K562 (cell line): Measurements from ENCODE around the gene RGPD6. TPM values are rescaled to one million over a fixed set of nuclear protein-coding genes. Genes with fewer than 3 reads are reported as not detected.
A peak's percentile ranks its signal among the peaks of the same experiment; 100 is the strongest.
"Not testable (repeated sequence)": the region's sequence is repeated elsewhere in the genome, so short reads cannot be mapped to it uniquely, and the experiment has no call there.

Source experiments
- ATAC-seq: fragments of 200-7000 bp; cut with Tn5 transposase; 3 replicates; pipeline ENCODE4 v1.9.1; 2020; ENCODE audit warnings: moderate library complexity
- BruUV-seq: library from RNA; stranded (reverse); fragments of 400-500 nt; replicated peaks from 2 replicates; lab custom pipeline; 2021; lab: Mats Ljungman, UMichigan
- CTCF ChIA-PET: fragments of 300-600 bp; formaldehyde crosslinking; extraction: SDS; loops from one replicate; lab custom pipeline; 2021; ENCODE audit warnings: low intra/inter-chr PET ratio; lab: Yijun Ruan, JAX
- POLR2A ChIA-PET: fragments of 300-600, 350-650 bp; sonication (Branson Sonifier 250); formaldehyde crosslinking; extraction: SDS; loops from one replicate; lab custom pipeline; 2021; ENCODE audit warnings: antibody characterized with exemption, inconsistent platforms; lab: Yijun Ruan, JAX
- DNase-seq, 4 experiments: peaks; one replicate each; pipeline versions ENCODE4 v3.0.0 to v3.0.0-alpha.2; 2011 to 2018; ENCODE audit warnings: low spot score in 3 of 4, mixed read lengths in 3 of 4; ENCODE audit errors: extremely low read depth in 1 of 4
- FAIRE-seq: peaks from 2 replicates; lab custom pipeline; 2011; peaks lifted over from hg19 to GRCh38; lab: Jason Lieb, UNC
- H2AFZ ChIP-seq: 2 replicates; pipeline ENCODE4 v1.6.0; 2011; ENCODE audit warnings: low read depth, low read length, control low read depth, inconsistent platforms
- H3K27ac ChIP-seq: fragments of 200-600 bp; 3 replicates; pipeline ENCODE4 v1.8.0; 2011; ENCODE audit warnings: low read depth, mild to moderate bottlenecking, control low read depth, inconsistent platforms, low read length, moderate library complexity, mixed read lengths; ENCODE audit errors: extremely low read depth
- H3K27me3 ChIP-seq, 2 experiments: fragments of 300-600 bp in 1 of 2; 2 replicates in 1 of 2; 3 replicates in 1 of 2; pipeline versions ENCODE4 v1.6.0 to v1.8.0; 2011; ENCODE audit warnings: inconsistent platforms in 2 of 2, low read length in 2 of 2, mild to moderate bottlenecking in 1 of 2, mixed read lengths in 1 of 2, moderate library complexity in 1 of 2; ENCODE audit not compliant: control insufficient read depth in 2 of 2, insufficient read depth in 2 of 2
- H3K36me3 ChIP-seq: fragments of 300-600 bp; 3 replicates; pipeline ENCODE4 v1.8.0; 2011; ENCODE audit warnings: mild to moderate bottlenecking, low read length, inconsistent platforms; ENCODE audit not compliant: control insufficient read depth, insufficient read depth
- H3K4me1 ChIP-seq, 2 experiments: fragments of 200-600 bp in 1 of 2; replicated peaks in 1 of 2; 2 replicates in 1 of 2; 3 replicates in 1 of 2; pipeline versions ENCODE4 v1.5.1 to v1.8.0; 2011; ENCODE audit warnings: inconsistent platforms in 2 of 2, low read length in 2 of 2, mild to moderate bottlenecking in 1 of 2, mixed read lengths in 1 of 2, moderate library complexity in 1 of 2; ENCODE audit not compliant: control insufficient read depth in 2 of 2, insufficient read depth in 2 of 2
- H3K4me2 ChIP-seq: 2 replicates; pipeline ENCODE4 v1.6.1; 2011; ENCODE audit warnings: low read length, control low read depth, inconsistent platforms, mixed read lengths; ENCODE audit not compliant: insufficient read depth
- H3K4me3 ChIP-seq: fragments of 200-600 bp; sonication (generic), shearing (Covaris generic); 2 replicates; pipeline ENCODE4 v1.5.1; 2016; ENCODE audit warnings: control low read depth, inconsistent platforms
- H3K79me2 ChIP-seq: fragments of 200-600 bp; 3 replicates; pipeline ENCODE4 v1.8.0; 2011; ENCODE audit warnings: low read length, inconsistent platforms; ENCODE audit not compliant: control insufficient read depth, insufficient read depth
- H3K9ac ChIP-seq, 2 experiments: 2 replicates each; pipeline versions ENCODE4 v1.6.0 to v1.6.1; 2011; ENCODE audit warnings: low read depth in 2 of 2, low read length in 2 of 2, control low read depth in 1 of 2, inconsistent platforms in 1 of 2, mild to moderate bottlenecking in 1 of 2, mixed read lengths in 1 of 2; ENCODE audit not compliant: insufficient read depth in 1 of 2
- H3K9me1 ChIP-seq: one replicate; pipeline ENCODE4 v1.6.0; 2011; ENCODE audit warnings: inconsistent platforms, mild to moderate bottlenecking, low read length, moderate library complexity; ENCODE audit not compliant: control insufficient read depth, insufficient read depth
- H3K9me3 ChIP-seq: replicated peaks from 2 replicates; pipeline ENCODE4 v1.5.1; 2011; ENCODE audit warnings: low read depth, low read length, inconsistent platforms; ENCODE audit not compliant: control insufficient read depth, insufficient read depth
- H4K20me1 ChIP-seq: replicated peaks from 2 replicates; pipeline ENCODE4 v1.6.1; 2011; ENCODE audit warnings: low read length, inconsistent platforms, mixed read lengths; ENCODE audit not compliant: control insufficient read depth, insufficient read depth
- WGBS: fragments of 100-300 bp; shearing (Covaris generic); methylation state at CpG from one replicate; pipeline ENCODE4 v1.1.6; 2016; ENCODE audit warnings: low coverage, mixed read lengths; ENCODE audit not compliant: insufficient coverage; ENCODE audit errors: missing lambda C conversion rate; 5-methylcytosine and 5-hydroxymethylcytosine counted together
- in situ Hi-C: fragments of 300-500 bp; cut with MboI; formaldehyde crosslinking; loops from 4 replicates; pipeline ENCODE4 v1.15.0; 2018; ENCODE audit warnings: inconsistent platforms, mixed read lengths
- intact Hi-C: fragments of 100-400 bp; cut with micrococcal nuclease; formaldehyde crosslinking; loops from 2 replicates; pipeline ENCODE4 v1.14.2; 2022
- polyA plus RNA-seq, 8 experiments: library from polyadenylated mRNA; depleted of rRNA in 4 of 8; stranded (reverse) in 5 of 8; unstranded in 3 of 8; fragments of >200 nt; fragmentation: Nextera tagmentation in 2 of 8; fragmentation: Illumina TruSeq in 1 of 8; extraction: Ambion mirVana in 2 of 8; extraction: Trizol in 1 of 8; gene quantifications; 2 replicates each; pipeline versions ENCODE4 v1.2.1 to v1.2.3, GENCODE V29; 2011 to 2014; ENCODE audit warnings: inconsistent platforms in 1 of 8, missing spikeins in 1 of 8
- total RNA-seq, 7 experiments: library from RNA; depleted of rRNA in 6 of 7; stranded (reverse); fragments of >200 nt in 6 of 7; fragmentation: Illumina TruSeq in 2 of 7; extraction: Trizol in 2 of 7; gene quantifications; 2 replicates each; pipeline versions ENCODE4 v1.2.1 to v1.2.3, GENCODE V29; 2011 to 2021; ENCODE audit warnings: low replicate concordance in 1 of 7

RGPD6 gene
- total and polyA plus RNA-seq, 9 of the 15 experiments (the other 6 are each of a cell fraction or from before 2014, with no cell fraction given): 0.15 to 2.2 (median 1.0) TPM

DNA sequence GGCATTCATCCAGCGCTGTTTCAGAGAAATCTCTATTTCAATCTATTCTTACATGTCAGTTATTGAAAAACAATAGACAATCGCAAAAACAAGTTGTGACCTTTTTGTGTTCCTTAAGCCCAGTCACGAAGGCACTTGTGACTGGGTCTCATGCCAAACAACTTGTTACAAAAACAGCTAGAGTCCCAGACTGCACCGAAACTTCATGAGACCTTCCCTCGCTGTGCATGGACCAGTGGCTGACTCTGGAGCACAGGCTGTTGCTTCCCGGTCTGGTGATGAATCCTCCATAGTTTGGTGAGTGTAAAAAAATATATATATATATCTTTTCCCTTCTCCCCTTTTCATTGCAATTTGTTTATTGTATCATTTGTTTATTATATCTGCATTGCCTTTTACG lies 99.7 kb downstream of the RGPD6 start:
- intact Hi-C loops, ATAC-seq, H3K4me2 ChIP-seq, H3K4me3 ChIP-seq, BruUV-seq, H3K4me1 ChIP-seq, H3K9me1 ChIP-seq, POLR2A ChIA-PET, H3K9ac ChIP-seq, FAIRE-seq, H3K27ac ChIP-seq, H3K79me2 ChIP-seq, DNase-seq, H3K27me3 ChIP-seq, H2AFZ ChIP-seq, H4K20me1 ChIP-seq, in situ Hi-C loops, CTCF ChIA-PET, H3K36me3 ChIP-seq, H3K9me3 ChIP-seq: not testable (repeated sequence)
- WGBS: no CpG with 5 or more reads among the region's 7 CpGs

DNA sequence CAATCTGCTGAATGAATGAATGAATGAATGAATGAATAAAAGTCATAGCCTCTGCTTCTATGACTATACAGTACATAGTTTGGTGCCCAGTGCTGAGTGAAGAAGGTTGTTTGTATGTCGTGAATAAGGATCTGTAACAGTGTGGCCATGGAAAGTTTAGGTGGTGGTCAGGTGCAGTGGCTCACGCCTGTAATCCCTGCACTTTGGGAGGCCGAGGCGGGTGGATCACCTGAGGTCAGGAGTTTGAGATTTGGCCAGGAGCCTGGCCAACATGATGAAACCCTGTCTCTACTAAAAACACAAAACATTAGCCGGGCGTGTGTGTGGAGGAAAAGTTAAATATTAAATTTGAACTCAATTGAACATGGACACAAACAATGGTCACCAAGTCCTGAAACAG lies 100.1 kb downstream of the RGPD6 start:
- H3K4me2 ChIP-seq, POLR2A ChIA-PET, FAIRE-seq, DNase-seq, H3K4me3 ChIP-seq, H3K36me3 ChIP-seq, in situ Hi-C loops, H4K20me1 ChIP-seq, H3K79me2 ChIP-seq, H3K9me3 ChIP-seq, H3K9ac ChIP-seq, CTCF ChIA-PET, H3K4me1 ChIP-seq, H3K9me1 ChIP-seq, ATAC-seq, H2AFZ ChIP-seq, H3K27me3 ChIP-seq, H3K27ac ChIP-seq, intact Hi-C loops, BruUV-seq: not testable (repeated sequence)
- WGBS: no CpG with 5 or more reads among the region's 6 CpGs

DNA sequence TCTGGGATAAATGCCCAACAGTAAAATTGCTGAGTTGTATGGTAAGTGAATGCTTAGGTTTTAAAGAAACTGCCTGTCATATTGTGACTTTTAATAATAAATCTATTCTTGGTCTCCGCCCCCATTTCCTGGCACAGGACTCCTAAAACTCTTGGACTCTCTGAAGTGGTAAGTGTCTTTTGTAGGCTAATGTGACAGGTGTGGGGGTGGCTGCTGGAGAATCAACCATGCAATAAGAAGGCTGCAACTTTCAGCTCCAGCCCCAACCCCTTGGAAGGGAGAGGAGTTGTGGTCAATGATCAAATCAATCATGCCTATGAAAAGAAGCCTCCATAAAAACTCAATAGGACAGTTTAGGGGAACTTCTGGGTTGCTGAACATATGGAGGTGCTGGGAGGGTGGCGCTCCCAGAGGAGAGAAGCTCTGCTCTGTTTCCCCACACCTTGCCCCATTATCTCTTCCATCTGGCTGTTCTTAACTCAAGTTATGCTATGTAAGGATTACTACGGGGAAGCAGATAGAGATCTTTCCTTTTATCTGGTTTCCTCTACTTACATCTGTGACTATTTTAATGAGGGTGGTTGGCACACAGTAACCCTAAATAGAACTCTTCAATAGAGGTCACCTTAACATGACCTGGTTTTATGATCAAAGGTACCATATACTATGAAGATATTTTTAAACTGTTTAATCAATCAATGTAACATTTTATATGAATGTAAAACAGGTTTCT lies 101.2 kb downstream of the RGPD6 start:
- WGBS: no CpG with 5 or more reads among the region's 3 CpGs
- FAIRE-seq, in situ Hi-C loops, DNase-seq, H3K27me3 ChIP-seq, H3K9ac ChIP-seq, H3K27ac ChIP-seq, H3K4me2 ChIP-seq, H3K9me1 ChIP-seq, H3K4me3 ChIP-seq, H3K4me1 ChIP-seq, H4K20me1 ChIP-seq, BruUV-seq, H2AFZ ChIP-seq, H3K9me3 ChIP-seq, POLR2A ChIA-PET, intact Hi-C loops, H3K79me2 ChIP-seq, CTCF ChIA-PET, H3K36me3 ChIP-seq, ATAC-seq: not testable (repeated sequence)

DNA sequence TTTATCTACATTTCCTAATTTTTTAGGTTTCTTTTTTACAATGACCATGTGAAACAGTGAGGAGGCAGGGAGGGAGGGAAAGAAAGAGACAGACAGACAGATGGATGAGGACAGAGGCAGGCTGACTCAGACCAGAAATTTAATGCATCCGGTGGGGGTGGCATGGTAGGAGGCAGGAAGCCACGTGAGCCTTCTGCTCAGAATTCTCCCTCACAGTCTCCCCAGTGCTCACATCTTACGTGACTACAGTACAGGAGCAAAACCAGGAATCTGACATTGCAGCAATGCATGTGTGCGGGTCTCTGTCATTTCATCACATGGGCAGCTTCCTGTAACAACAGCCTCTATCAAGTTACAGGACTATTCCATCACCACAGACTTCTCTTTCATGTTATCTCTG lies 102.1 kb downstream of the RGPD6 start:
- intact Hi-C loops, POLR2A ChIA-PET: not testable (repeated sequence)
- no CpG with 5 or more reads among the region's 4 CpGs for WGBS

More for the DNA sequence above, 102.1 kb downstream of the RGPD6 start:
- H3K36me3 ChIP-seq, CTCF ChIA-PET, H3K4me2 ChIP-seq, H3K9me1 ChIP-seq, H3K9ac ChIP-seq, H3K4me3 ChIP-seq, H3K79me2 ChIP-seq, H3K4me1 ChIP-seq, FAIRE-seq, H3K27me3 ChIP-seq, in situ Hi-C loops, H4K20me1 ChIP-seq, H3K9me3 ChIP-seq, H3K27ac ChIP-seq, BruUV-seq, H2AFZ ChIP-seq, DNase-seq: not testable (repeated sequence)
- peak; percentile 71 for ATAC-seq
